Activated naive CD4-positive, alpha-beta T cell treated with anti-CD3 and anti-CD28 coated beads, Interleukin-2, amount 50 U/mL, for 72 hours (primary cell): ENCODE data around the gene JAK2. TPM values are rescaled to one million over a fixed set of nuclear protein-coding genes. Genes with fewer than 3 reads are reported as not detected.
"Not testable (repeated sequence)": the region's sequence is repeated elsewhere in the genome, so short reads cannot be mapped to it uniquely, and the experiment has no call there.

Experiments used
- ATAC-seq, 2 donors: fragments of 150-1000 bp; cut with Tn5 transposase; 2 replicates each; pipeline ENCODE4 v1.10.0; 2021; ENCODE audit warnings: mild to moderate bottlenecking in 2 of 2, moderate library complexity in 2 of 2
- DNase-seq, 2 donors: peaks; one replicate each; pipeline ENCODE4 v3.0.0; 2021 to 2022; ENCODE audit warnings: low spot score in 2 of 2
- H3K27ac Mint-ChIP-seq, 2 donors: one replicate each; pipeline ENCODE4 v1.8.0; 2022; ENCODE audit warnings: mild to moderate bottlenecking in 2 of 2, mixed read lengths in 2 of 2
- H3K36me3 Mint-ChIP-seq, 2 donors: one replicate each; pipeline ENCODE4 v1.8.0; 2022; ENCODE audit warnings: mixed read lengths in 2 of 2
- H3K9me3 Mint-ChIP-seq, 2 donors: one replicate each; pipeline ENCODE4 v1.8.0; 2022; ENCODE audit warnings: mixed read lengths in 2 of 2
- total RNA-seq, 2 donors: library from RNA; stranded (reverse); gene quantifications; one replicate each; pipeline ENCODE4 v1.2.3, GENCODE V29; 2022

The JAK2 gene
- total RNA-seq = 10 to 100 TPM; 16.4 to 30.4 TPM

DNA sequence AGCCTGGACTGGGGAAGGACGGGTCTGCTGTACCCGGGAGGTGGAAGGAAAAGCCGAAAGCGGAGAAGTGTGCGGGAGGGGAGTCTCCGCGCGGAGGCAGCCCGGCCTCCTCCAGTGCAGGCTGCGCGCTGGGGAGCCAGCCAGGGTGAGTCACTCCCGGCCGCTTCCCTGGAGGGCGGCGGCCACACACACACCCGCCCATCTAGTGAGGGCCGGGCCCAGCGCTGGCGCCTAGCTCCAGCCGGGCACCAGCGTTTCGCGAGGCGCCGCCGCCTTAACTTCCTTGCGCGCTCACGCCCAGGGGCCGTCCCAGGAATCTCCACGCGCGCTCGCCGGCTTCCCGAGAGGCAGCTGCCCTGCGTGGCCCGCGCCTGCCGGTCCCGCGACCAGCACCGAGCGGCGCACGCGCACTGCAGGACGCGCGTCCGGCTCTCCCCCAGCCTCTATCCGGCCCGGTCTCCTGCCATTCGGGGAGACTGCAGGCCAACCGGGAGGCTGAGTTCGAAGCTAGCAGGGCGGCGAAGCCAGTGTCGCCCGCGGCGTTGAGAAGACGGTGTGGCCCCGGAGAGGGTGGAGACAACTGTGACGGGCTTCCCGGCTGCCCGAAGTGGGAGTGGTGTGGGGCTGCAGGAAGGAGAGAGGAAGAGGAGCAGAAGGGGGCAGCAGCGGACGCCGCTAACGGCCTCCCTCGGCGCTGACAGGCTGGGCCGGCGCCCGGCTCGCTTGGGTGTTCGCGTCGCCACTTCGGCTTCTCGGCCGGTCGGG is at the start of gene JAK2:
Gene JAK2 (plus strand): TSS at position 652 of the 765 bp plus-strand sequence. CDS start 36,716 bp downstream, outside the sequence.
- H3K9me3 Mint-ChIP-seq = no peaks in the 10 kb centered on the region
- peak; percentile 86 to 91 for DNase-seq
- H3K36me3 Mint-ChIP-seq = peaks cover 14 to 16% of the 10 kb centered on the region in 2 donors
- H3K27ac Mint-ChIP-seq = peak within 1 kb of the TSS; percentile 89 to 95
- ATAC-seq = peak; percentile 84 to 92

DNA sequence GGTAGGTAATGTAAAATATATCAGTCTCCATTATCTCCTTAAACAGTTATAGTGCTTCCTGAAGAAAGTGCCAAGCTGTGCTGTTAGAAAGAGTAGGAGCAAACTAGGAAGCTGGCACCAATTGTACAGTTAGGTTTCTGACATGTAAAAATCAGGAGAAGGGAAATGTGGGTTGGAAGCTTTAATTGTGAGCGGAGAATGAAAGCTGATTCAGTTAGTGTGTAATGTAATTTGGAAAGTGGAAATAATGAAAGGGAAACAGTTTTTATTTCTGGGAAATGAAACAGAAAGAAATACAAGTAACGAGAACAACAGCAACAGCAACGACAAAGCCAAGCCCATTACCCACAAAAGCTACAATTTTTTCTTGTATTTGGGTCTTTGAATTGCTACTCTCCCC is 48.8 kb upstream of the JAK2 start:
- ATAC-seq (peak; percentile 36 to 79), DNase-seq (no peak)
- Mint-ChIP-seq H3K27ac (peak overlapping the region; percentile 18 to 93), H3K36me3 (no peaks in the 10 kb centered on the region), H3K9me3 (peaks cover 0 to 4% of the 10 kb centered on the region in 2 donors)

DNA sequence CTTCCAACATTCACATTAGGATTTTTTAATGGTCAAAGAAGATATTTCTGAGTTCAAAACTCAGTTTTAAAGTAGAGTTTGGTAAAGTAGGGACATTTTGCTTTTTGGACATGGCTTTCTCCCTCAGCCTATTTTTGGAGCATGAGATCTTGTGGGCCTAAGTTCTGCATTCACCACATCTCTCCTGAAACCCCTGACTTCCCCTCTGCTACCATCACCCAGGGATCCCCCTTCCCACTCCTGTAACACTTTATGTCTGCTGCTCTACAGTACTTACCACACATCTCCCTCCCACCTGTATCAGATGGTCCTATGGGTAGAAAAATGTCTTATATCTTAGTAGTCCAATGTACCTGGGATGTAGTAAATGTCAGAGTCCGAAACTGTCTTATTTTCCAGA is 48.2 kb upstream of the JAK2 start:
- H3K9me3 Mint-ChIP-seq = peaks cover 0 to 4% of the 10 kb centered on the region in 2 donors
- no peaks in the 10 kb centered on the region for H3K36me3 Mint-ChIP-seq
- H3K27ac Mint-ChIP-seq = peak overlapping the region; percentile 90 to 93
- ATAC-seq (peak; percentile 58 to 74), DNase-seq (no peak)

DNA sequence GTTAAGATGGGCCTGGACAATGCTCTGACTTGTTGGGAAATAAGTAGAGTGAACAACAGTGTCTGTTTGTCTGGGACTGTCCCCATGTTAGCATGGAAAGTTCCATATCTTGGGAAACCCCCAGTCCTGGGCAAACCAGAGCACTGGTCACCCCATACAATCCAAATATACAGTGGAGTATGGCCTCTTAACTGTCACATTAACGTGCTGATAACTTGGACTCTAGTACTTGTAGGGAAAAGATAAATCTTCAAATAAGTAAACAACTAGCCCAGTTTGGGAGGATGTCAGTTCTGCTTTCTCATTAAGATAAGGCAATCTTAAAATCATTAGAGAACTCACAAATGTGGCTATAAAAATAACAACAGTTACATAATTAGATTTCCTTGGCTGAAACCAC is 47.6 kb upstream of the JAK2 start:
- peak overlapping the region; percentile 90 to 93 for H3K27ac Mint-ChIP-seq
- H3K9me3 Mint-ChIP-seq = peaks cover 0 to 4% of the 10 kb centered on the region in 2 donors
- ATAC-seq (peak in 1 of 2 donors; percentile 67), DNase-seq (no peak)
- no peaks in the 10 kb centered on the region for H3K36me3 Mint-ChIP-seq

DNA sequence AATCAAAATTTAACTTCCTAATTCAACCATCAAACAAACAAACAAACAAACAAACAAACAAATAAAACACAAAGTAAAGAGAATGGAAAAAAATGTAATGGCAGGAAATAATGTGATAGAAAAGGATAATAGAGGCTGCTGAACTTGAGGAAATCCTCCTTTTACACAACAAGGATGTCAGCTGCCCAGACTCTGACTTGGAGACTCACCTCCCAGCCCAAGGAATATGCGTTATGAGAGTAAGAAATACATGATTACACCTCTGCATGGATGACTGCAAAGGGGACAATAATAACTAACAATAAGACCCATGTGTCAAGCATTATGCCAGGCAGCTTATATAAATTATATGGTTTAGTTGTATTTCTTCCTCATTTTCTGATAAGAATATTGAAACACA is 46.6 kb upstream of the JAK2 start:
- no peak for ATAC-seq
- H3K27ac Mint-ChIP-seq = peak overlapping the region; percentile 69 to 93
- H3K36me3 Mint-ChIP-seq = no peaks in the 10 kb centered on the region

DNA sequence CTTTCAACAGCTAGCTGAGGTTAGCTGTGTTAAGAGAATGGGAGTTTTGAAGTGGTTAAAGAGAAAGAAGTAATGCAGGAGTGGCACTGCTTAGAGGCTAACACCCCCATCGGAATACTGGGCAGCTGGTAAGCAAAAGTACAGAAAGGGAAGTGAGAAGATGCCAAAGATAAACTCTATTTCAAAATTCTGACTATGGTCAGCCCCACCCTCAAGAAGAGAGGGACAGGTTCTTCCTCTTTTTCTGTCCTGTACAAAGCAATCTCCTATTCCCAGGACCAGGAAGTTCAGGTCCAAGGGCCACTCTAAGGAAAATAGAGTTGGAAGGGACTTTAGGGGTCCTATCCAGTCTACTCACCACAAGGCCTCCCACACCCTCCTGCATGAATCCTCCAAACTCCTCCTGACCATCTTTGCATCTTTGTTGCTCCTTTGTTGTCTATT is 45.9 kb upstream of the JAK2 start:
- DNase-seq (no peak), ATAC-seq (peak; percentile 56 to 72)
- peak overlapping the region; percentile 90 to 93 for H3K27ac Mint-ChIP-seq
- no peaks in the 10 kb centered on the region for H3K36me3 Mint-ChIP-seq
- no peaks in the 10 kb centered on the region for H3K9me3 Mint-ChIP-seq

More for the DNA sequence above, 46.6 kb upstream of the JAK2 start:
- H3K9me3 Mint-ChIP-seq = no peaks in the 10 kb centered on the region
- no peak for DNase-seq

DNA sequence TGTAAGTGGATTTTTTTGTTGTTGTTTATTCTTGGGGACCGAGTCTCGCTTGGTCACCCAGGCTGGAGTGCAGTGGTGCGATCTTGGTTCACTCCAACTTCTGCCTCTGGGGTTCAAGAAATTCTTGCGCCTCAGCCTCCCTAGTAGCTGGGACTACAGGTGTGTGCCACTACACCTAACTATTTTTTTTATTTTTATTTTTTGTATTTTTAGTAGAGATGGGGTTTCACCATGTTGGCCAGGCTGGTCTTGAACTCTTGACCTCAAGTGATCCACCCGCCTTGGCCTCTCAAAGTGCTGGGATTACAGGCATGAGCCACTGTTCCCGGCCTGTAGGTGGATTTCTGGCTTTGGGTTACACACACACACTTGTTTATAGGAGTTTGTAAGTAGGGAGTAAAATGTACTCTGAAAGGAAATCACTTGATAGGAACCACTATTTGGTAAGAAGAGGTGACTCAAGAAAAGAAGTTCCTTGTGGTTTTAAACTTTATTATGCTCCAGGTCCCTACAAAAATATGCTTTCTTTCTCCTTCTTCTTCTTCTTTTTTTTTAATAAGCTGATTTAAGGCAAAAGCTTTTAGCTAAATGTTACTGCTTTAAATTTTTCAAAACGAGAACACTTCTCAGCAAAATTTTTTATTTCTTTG is 42.9 kb upstream of the JAK2 start:
- not testable (repeated sequence) for H3K9me3 Mint-ChIP-seq, DNase-seq
- H3K27ac Mint-ChIP-seq = peak overlapping the region in 1 of 2 donors; percentile 93
- ATAC-seq = peak; percentile 23 to 65
- H3K36me3 Mint-ChIP-seq = peaks cover 0 to 12% of the 10 kb centered on the region in 2 donors

DNA sequence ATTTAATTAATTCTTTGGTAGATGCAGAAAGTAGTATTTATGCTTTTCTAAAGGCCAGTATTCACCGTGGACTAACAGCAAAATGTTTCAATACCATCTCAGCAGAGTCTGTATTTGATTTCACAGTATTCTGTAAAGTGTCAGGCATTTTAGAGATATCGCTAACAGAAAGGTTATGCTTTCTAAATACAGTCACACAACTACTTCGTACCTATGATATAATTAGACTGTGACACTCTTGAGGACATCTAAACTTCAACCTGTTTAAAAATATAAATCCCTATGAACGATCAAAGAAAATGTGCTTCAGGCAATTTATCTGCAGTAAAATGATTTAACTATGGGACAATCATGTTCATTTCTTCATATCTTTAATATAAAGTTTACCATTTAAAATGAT is 41.7 kb upstream of the JAK2 start:
- DNase-seq (no peak), ATAC-seq (no peak)
- peaks cover 0 to 12% of the 10 kb centered on the region in 2 donors for H3K36me3 Mint-ChIP-seq
- H3K27ac Mint-ChIP-seq = no peak overlapping the region
- peaks cover 2 to 9% of the 10 kb centered on the region in 2 donors for H3K9me3 Mint-ChIP-seq

DNA sequence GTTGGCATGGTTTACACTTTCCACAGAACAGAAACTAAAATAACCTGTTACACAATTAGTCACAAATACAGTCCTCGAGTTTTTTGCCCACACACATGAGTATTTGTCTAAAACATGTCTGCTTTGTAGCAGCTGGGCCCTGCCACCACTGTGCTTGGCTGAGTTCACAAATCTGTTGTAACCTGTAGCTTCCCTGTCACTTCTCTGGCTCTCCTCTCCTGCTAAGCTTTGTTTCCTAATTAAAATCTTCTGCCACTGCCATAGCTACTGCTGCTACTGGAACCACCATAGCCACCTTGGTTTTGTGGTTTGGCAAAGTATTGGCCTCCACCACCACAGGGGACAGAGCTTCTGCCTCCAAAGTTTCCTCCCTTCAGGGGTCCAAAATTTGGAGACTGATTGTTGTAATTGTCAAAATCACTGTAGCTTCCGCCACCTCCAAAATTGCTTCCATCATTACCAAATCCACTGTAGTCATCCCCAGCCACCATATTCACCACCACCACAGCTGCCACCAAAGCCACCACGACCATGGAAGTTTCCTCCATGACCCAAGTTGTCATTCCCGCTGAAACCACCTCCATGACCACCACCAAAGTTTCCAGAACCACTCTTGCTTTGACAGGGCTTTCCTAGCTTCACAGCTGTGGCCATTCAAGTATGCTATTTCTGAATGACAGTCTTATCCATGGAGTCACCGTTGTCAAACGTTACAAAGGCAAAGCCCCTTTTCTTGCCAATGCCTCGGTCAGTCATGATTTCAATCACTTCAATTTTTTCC is 40.5 kb upstream of the JAK2 start:
- H3K9me3 Mint-ChIP-seq = not testable (repeated sequence)
- Mint-ChIP-seq H3K27ac (peak overlapping the region; percentile 52 to 81), H3K36me3 (peaks cover 0 to 12% of the 10 kb centered on the region in 2 donors)
- peak; percentile 26 to 59 for DNase-seq
- ATAC-seq = peak; percentile 38 to 56

DNA sequence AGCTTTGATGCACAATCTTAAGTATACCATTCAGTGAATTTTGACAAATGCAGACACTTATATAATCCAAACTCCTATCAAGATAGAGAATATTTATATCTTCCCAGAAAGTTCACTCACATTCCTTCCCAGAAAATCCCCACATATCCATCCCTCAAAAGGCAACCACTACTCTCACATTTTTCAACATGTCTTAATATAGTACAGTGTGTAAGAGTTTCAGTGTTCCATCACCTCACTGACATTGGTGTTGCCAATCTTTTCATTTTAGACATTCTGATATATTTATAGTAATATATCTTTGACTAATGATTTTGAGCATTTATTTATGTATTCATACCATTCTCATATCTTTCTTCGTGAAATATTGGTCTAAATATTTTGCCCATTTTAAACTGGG is 38.1 kb upstream of the JAK2 start:
- ATAC-seq (no peak), DNase-seq (no peak)
- peaks cover 0 to 12% of the 10 kb centered on the region in 2 donors for H3K36me3 Mint-ChIP-seq
- no peak overlapping the region for H3K27ac Mint-ChIP-seq
- H3K9me3 Mint-ChIP-seq = peaks cover 2 to 9% of the 10 kb centered on the region in 2 donors

DNA sequence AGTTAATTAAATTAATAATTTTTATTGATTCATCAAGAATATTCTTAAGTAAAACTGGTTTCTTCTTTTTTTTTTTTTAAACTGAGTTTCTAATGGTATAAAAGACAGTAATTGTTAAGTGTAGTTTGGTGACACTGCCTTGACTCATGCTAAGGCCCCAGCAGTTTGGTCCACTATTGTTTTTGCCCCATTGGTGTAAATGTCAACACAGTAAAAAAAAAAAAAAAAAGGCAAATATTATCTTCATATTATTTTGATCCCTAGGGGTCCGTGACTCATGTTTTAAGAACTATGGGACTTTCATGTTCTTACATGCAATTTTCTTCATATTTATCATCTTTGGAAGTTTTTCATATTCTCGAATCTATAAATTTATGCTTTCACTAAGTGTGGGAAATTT is 29.2 kb upstream of the JAK2 start:
- Mint-ChIP-seq H3K9me3 (peaks cover 0 to 11% of the 10 kb centered on the region in 2 donors), H3K36me3 (peaks cover 0 to 16% of the 10 kb centered on the region in 2 donors), H3K27ac (no peak overlapping the region)
- ATAC-seq = no peak
- DNase-seq = no peak

DNA sequence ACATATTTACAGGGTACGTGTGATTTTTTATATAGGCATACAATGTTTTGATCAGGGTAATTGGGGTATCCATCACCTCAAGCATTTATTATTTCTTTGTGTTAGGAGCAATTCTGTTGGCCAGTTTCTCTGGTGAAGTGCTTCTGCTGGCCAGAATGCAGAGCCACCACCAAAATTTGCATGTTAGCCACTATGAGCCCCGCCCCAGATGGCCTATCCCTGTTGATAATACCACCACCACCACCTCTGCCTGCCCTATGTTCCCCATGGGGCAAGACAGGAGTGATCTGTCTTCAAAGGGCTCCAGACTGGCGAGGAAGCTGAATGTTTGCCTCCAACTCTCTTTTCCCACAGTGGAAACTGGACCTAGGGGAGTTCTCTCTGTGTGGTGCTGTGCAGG is 26.0 kb upstream of the JAK2 start:
- Mint-ChIP-seq H3K36me3 (peaks cover 2 to 23% of the 10 kb centered on the region in 2 donors), H3K9me3 (peaks cover 2 to 14% of the 10 kb centered on the region in 2 donors), H3K27ac (no peak overlapping the region)
- ATAC-seq (no peak), DNase-seq (no peak)

DNA sequence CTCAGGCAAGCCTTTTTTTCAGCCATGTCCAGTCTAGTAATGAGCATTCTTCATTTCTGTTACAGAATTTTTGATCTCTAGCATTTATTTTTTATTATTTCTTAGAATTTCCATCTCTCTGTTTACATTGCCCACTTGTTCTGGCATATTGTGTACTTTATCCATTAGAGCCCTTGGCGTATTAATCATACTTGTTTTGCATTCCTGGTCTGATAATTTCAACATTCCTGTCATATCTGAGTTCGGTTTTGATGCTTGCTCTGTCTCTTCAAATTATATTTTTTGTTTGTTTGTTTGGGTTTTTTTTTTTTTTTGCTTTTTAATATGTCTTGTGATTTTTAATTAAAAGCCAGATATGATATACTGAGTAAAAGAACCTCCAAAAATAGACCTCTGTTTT is 23.0 kb upstream of the JAK2 start:
- H3K9me3 Mint-ChIP-seq = peaks cover 8 to 16% of the 10 kb centered on the region in 2 donors
- ATAC-seq = no peak
- H3K27ac Mint-ChIP-seq = no peak overlapping the region
- H3K36me3 Mint-ChIP-seq = peaks cover 9 to 25% of the 10 kb centered on the region in 2 donors
- DNase-seq = no peak

DNA sequence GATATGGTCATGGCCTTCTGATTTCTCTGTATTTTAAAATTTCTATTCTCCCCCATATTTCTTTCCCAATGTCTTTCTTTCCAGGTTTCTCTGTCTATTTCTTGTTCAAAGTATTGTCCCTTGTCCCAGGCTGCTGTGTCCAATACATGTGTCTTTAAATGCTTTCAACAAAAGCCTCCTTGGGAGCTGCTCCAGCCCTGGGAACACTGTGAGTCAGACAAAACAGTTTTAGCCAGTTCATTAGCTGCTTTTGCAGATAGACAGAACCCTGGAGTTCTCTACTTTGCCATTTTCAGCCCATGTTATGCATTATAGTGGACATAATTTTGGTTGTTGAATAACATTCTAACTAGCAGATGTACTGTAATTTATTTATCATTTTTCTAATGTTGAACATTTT is 20.5 kb upstream of the JAK2 start:
- Mint-ChIP-seq H3K36me3 (peaks cover 9 to 25% of the 10 kb centered on the region in 2 donors), H3K27ac (no peak overlapping the region), H3K9me3 (peaks cover 8 to 16% of the 10 kb centered on the region in 2 donors)
- ATAC-seq = no peak
- DNase-seq = no peak

DNA sequence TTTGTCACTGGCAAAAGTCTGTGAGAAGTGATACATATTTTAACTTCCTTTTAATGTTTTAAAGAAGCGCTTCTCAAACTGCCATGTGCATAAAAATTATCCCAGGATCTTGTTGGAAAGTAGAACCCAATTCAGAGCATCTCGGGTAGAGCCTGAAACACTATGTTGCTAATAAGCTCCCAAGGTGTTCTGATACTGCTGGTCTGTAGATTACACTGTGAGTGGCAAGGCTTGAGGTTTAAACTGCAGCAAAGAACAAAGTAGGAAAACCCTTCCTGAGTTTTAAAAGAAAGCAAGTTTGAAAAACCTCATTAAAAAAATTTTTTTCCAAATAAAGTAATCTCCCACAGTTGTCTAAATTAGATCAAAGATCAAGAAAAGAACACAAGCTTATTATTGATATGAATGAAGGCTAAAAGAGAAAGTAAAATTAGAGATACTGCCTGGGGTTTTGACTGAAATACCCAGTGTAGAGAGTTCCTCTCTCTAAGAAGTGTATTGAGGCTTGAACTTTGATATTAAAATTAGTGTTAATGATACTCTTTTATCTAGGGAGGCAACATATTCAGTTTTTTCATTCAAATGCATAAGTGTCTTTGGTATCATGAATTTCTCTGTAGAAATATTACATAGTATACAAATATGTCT is 19.8 kb upstream of the JAK2 start:
- H3K27ac Mint-ChIP-seq = no peak overlapping the region
- no peak for DNase-seq
- H3K36me3 Mint-ChIP-seq = peaks cover 9 to 25% of the 10 kb centered on the region in 2 donors
- peaks cover 8 to 16% of the 10 kb centered on the region in 2 donors for H3K9me3 Mint-ChIP-seq
- ATAC-seq = no peak

DNA sequence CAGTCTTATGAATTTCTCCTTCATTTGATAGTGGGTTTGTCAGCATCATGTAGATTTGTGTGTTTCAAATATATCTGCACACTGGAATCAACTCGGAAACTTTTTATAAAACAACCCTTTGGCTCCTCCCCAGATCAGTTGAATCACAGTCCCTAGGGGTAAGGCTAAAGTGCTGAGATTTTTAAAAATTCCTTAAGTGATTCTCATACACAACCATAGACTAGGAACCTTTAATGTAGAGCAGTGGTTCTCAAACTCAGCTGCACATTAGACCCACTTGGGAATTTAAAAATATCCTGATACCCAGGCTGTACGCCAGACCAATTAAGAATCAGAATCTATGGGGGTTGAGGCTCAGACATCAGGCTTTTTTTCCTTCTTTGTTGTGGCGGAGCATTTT is 17.5 kb upstream of the JAK2 start:
- ATAC-seq (no peak), DNase-seq (no peak)
- Mint-ChIP-seq H3K9me3 (peaks cover 8 to 16% of the 10 kb centered on the region in 2 donors), H3K27ac (peak overlapping the region in 1 of 2 donors; percentile 1), H3K36me3 (peaks cover 9 to 21% of the 10 kb centered on the region in 2 donors)
